ENCODE results near the gene P4HTM.

The P4HTM gene

DNA sequence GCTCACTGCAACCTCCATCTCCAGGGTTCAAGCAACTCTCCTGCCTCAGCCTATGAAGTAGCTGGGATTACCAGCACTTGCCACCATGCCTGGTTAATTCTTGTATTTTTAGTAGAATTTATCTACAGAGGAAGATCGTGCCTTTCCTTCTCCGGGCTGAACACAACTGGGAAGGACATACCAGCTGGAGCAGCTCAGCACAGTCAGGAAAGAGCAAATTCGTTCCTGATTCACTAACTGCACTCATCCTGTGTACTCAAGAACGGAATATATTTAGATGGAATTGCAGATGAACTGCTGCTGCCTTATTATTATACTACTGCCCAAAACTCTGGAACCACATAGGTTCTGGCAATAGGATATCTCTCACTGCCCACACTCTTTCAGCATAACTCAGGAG is 27.1 kb upstream of the P4HTM start:
- Histone ChIP-seq H3K4me3 (ENCODE audit: low read length) (no peak overlapping the region), H3K9ac (ENCODE audit: low read depth, low read length) (no peak overlapping the region), H3K4me2 (ENCODE audit: low read length) (no peak overlapping the region), H3K9me3 (replicated peaks; ENCODE audit: low read length) (no peaks in the 10 kb centered on the region), H3K27me3 (ENCODE audit: control insufficient read depth, insufficient read depth, low read length) (no peaks in the 10 kb centered on the region), H3K4me1 (ENCODE audit: control insufficient read depth, insufficient read depth, low read length) (peaks cover 22% of the 10 kb centered on the region), H3K36me3 (ENCODE audit: insufficient read depth, low read length) (peaks cover 34% of the 10 kb centered on the region)

DNA sequence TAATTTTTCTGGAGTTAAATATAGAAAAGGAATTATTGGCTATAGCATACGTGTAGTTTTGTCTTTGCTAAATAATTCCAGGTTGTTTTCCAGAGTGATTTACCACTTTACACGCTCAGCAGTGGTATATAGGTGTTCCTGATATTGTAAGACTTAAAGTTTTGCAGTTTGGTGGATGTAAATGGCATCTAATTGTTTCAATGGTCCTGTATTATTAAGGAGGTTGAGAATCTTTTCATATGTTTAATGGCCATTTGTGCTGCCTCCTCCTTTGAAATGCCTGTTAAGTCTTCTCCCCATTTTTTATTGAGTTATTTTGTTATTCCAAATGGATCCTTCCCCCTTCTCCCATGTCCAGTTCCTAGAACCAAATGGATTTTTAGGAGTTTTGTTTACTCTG is 26.4 kb upstream of the P4HTM start:
- no peaks in the 10 kb centered on the region for H3K27me3 ChIP-seq (ENCODE audit: control insufficient read depth, insufficient read depth, low read length)
- peaks cover 22% of the 10 kb centered on the region for H3K4me1 ChIP-seq (ENCODE audit: control insufficient read depth, insufficient read depth, low read length)
- no peak overlapping the region for H3K4me3 ChIP-seq (ENCODE audit: low read length)
- H3K4me2 ChIP-seq (ENCODE audit: low read length): no peak overlapping the region
- H3K36me3 ChIP-seq (ENCODE audit: insufficient read depth, low read length): peaks cover 37% of the 10 kb centered on the region
- no peaks in the 10 kb centered on the region for H3K9me3 ChIP-seq (replicated peaks; ENCODE audit: low read length)
- no peak overlapping the region for H3K9ac ChIP-seq (ENCODE audit: low read depth, low read length)

DNA sequence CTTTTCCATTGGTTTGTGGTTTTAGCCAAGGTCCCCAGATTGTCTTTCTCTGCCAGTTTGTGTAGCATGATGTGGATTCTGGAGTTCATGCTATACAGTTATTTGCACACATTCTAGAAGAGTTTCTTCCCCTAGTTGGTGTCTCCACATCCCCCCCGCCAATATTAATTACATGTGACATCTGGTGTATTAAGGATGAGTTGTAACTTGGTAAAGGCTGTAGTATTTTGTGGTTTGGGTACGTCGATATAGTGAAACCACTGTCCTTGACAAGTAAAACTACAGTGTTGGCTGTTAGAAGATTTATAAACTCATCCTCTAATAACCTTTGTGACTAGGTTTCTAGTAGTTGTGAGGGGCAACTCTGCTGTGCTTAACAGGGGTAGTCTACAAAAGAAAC is 23.7 kb upstream of the P4HTM start:
- Histone ChIP-seq H3K36me3 (ENCODE audit: insufficient read depth, low read length) (peaks cover 49% of the 10 kb centered on the region), H3K4me1 (ENCODE audit: control insufficient read depth, insufficient read depth, low read length) (peaks cover 17% of the 10 kb centered on the region), H3K9ac (ENCODE audit: low read depth, low read length) (no peak overlapping the region), H3K4me2 (ENCODE audit: low read length) (no peak overlapping the region), H3K9me3 (replicated peaks; ENCODE audit: low read length) (no peaks in the 10 kb centered on the region), H3K27me3 (ENCODE audit: control insufficient read depth, insufficient read depth, low read length) (no peaks in the 10 kb centered on the region), H3K4me3 (ENCODE audit: low read length) (no peak overlapping the region)

DNA sequence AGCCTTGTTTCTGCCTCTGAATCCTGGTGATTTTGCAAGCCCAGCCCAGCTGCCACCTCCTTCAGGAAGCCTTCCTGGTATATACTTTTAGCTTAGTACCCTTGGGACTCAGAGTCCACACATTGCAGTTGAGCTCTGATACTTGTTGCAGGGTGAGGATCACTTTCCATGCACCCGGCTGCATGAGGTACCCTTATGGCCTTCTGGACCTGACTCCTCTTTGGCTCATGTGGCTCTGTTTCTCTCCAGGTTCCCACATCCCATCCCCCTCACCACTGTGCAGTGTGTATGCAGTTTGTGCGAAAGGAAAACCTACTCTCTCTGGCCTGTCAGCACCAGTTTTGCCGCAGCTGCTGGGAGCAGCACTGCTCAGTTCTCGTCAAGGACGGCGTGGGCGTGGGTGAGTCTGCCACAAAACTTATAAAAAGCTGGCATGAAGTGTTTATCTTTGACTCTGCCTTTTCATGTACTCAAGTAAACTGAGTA is 23.1 kb upstream of the P4HTM start:
- H3K9me3 ChIP-seq (replicated peaks; ENCODE audit: low read length): no peaks in the 10 kb centered on the region
- no peaks in the 10 kb centered on the region for H3K27me3 ChIP-seq (ENCODE audit: control insufficient read depth, insufficient read depth, low read length)
- H3K4me2 ChIP-seq (ENCODE audit: low read length): no peak overlapping the region
- peaks cover 17% of the 10 kb centered on the region for H3K4me1 ChIP-seq (ENCODE audit: control insufficient read depth, insufficient read depth, low read length)
- no peak overlapping the region for H3K9ac ChIP-seq (ENCODE audit: low read depth, low read length)
- H3K4me3 ChIP-seq (ENCODE audit: low read length): no peak overlapping the region
- H3K36me3 ChIP-seq (ENCODE audit: insufficient read depth, low read length): peaks cover 49% of the 10 kb centered on the region

DNA sequence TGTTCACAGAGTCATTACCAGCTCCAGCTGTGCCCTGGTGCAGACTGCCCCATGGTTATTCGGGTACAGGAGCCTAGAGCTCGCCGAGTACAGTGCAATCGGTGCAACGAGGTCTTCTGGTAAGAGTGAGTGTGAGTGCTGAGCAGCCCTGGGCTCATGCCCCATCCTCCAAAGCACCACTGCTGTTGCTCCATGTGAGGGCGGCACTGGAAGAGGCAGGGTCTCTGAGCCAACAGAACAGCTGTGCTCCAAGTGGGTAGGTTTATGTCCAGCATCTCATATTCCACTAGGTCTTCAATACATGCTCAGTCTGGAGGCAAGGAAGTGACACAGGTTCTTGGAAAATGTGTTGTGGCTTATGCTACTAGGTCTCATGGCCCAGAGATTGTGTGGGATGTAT is 19.5 kb upstream of the P4HTM start:
- H3K9me3 ChIP-seq (replicated peaks; ENCODE audit: low read length): no peaks in the 10 kb centered on the region

DNA sequence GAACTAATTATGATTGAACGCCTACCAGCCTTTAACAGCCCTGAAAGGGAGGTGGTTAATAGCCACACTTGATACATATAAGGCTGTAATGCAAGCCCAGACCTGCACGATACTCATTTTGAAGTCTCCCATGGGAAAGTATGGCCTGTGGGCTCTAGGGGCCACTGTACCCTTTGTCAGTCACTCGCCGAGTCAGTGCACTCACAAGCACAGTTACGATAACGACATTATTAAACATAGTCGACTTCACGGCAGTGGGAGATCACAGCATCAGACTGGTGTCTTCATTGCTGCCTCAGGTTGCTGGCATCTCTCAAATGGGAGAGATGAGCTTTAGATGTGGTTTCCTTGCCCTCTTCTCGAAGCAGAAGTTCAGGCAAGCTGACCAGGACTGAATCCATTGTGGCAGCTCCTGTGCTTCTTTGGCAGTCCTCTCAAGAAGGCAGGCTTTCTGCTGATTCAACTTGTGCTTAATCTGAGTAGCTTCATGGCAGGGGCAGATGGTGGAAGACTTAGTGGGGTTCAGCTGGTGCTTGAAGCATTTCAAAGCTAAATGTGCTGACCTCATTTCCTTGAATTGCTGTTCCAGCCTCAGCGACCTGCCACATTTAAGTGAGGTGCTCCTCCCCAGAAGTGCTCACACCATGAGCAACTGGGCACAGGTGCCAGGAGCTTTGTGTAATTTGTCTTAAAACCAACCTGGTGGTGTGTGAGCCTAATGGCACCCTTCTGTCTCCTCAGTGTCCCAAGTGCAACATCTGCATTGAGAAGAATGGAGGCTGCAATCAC is 15.8 kb upstream of the P4HTM start:
- H3K27me3 ChIP-seq (ENCODE audit: control insufficient read depth, insufficient read depth, low read length): no peaks in the 10 kb centered on the region
- peaks cover 69% of the 10 kb centered on the region for H3K36me3 ChIP-seq (ENCODE audit: insufficient read depth, low read length)
- H3K9me3 ChIP-seq (replicated peaks; ENCODE audit: low read length): no peaks in the 10 kb centered on the region
- no peak overlapping the region for H3K4me3 ChIP-seq (ENCODE audit: low read length)
- no peak overlapping the region for H3K4me2 ChIP-seq (ENCODE audit: low read length)
- H3K9ac ChIP-seq (ENCODE audit: low read depth, low read length): no peak overlapping the region
- no peaks in the 10 kb centered on the region for H3K4me1 ChIP-seq (ENCODE audit: control insufficient read depth, insufficient read depth, low read length)

More for the DNA sequence above, 19.5 kb upstream of the P4HTM start:
- Histone ChIP-seq H3K9ac (ENCODE audit: low read depth, low read length) (no peak overlapping the region), H3K27me3 (ENCODE audit: control insufficient read depth, insufficient read depth, low read length) (no peaks in the 10 kb centered on the region), H3K4me2 (ENCODE audit: low read length) (no peak overlapping the region), H3K4me1 (ENCODE audit: control insufficient read depth, insufficient read depth, low read length) (peaks cover 17% of the 10 kb centered on the region), H3K36me3 (ENCODE audit: insufficient read depth, low read length) (peaks cover 70% of the 10 kb centered on the region), H3K4me3 (ENCODE audit: low read length) (no peak overlapping the region)

DNA sequence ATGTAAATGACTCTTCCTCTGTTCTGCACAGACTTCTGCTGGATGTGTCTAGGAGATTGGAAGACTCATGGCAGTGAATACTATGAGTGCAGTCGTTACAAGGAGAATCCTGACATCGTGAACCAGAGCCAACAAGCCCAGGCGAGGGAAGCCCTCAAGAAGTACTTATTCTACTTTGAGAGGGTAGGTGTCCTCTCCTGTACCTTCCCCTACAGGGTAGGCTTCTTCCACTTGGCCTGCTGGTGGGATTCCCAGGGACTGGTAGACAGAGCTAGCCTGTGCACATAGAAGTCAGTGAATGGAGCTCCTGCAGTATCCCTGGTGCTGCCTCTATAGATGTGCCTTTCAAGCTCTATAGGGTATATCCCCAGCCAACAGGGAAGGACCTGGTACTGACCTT is 10.6 kb upstream of the P4HTM start:
- H3K4me1 ChIP-seq (ENCODE audit: control insufficient read depth, insufficient read depth, low read length): no peaks in the 10 kb centered on the region
- H3K27me3 ChIP-seq (ENCODE audit: control insufficient read depth, insufficient read depth, low read length): no peaks in the 10 kb centered on the region
- H3K36me3 ChIP-seq (ENCODE audit: insufficient read depth, low read length): peaks cover 70% of the 10 kb centered on the region
- no peak overlapping the region for H3K9ac ChIP-seq (ENCODE audit: low read depth, low read length)
- H3K4me3 ChIP-seq (ENCODE audit: low read length): no peak overlapping the region
- no peaks in the 10 kb centered on the region for H3K9me3 ChIP-seq (replicated peaks; ENCODE audit: low read length)
- H3K4me2 ChIP-seq (ENCODE audit: low read length): no peak overlapping the region

DNA sequence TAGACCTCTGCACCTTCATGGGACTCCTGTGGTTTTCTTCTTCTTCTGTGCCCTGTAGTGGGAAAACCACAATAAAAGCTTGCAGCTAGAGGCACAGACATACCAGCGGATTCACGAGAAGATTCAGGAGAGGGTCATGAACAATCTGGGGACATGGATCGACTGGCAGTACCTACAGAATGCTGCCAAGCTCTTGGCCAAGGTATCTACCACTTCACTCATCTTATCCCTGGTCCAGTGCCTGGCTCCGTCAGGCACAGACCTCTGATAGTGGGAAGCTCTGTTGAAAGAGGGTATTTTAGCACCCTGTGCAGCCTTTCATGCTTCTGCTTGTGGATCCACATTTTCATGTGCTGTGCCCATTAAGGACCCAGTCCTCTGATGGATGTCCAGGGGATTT is 9.7 kb upstream of the P4HTM start:
- H3K9ac ChIP-seq (ENCODE audit: low read depth, low read length): no peak overlapping the region
- no peak overlapping the region for H3K4me2 ChIP-seq (ENCODE audit: low read length)
- H3K4me3 ChIP-seq (ENCODE audit: low read length): no peak overlapping the region
- H3K27me3 ChIP-seq (ENCODE audit: control insufficient read depth, insufficient read depth, low read length): no peaks in the 10 kb centered on the region
- no peaks in the 10 kb centered on the region for H3K4me1 ChIP-seq (ENCODE audit: control insufficient read depth, insufficient read depth, low read length)
- H3K36me3 ChIP-seq (ENCODE audit: insufficient read depth, low read length): peaks cover 70% of the 10 kb centered on the region
- no peaks in the 10 kb centered on the region for H3K9me3 ChIP-seq (replicated peaks; ENCODE audit: low read length)

DNA sequence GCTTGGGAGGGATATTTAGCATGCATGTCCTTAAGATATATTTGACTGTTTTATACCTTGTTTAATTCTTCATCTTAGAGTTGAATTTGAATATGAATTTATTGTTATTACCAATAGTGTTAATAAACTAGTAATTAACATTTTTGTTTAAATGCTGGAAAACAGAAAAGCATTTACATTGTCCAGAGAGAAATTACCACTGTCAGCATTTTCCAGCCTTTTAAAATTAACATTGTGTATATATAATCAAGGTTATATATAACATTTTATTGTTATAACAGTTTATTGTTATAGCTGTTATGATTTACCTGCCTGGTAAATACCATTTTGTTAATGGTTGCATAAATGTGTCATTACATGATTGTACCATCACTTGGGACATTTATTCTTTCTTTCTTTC is 8.0 kb upstream of the P4HTM start:
- Histone ChIP-seq H3K36me3 (ENCODE audit: insufficient read depth, low read length) (peaks cover 63% of the 10 kb centered on the region), H3K4me1 (ENCODE audit: control insufficient read depth, insufficient read depth, low read length) (no peaks in the 10 kb centered on the region), H3K9me3 (replicated peaks; ENCODE audit: low read length) (no peaks in the 10 kb centered on the region), H3K4me3 (ENCODE audit: low read length) (no peak overlapping the region), H3K9ac (ENCODE audit: low read depth, low read length) (no peak overlapping the region), H3K4me2 (ENCODE audit: low read length) (no peak overlapping the region), H3K27me3 (ENCODE audit: control insufficient read depth, insufficient read depth, low read length) (no peaks in the 10 kb centered on the region)

DNA sequence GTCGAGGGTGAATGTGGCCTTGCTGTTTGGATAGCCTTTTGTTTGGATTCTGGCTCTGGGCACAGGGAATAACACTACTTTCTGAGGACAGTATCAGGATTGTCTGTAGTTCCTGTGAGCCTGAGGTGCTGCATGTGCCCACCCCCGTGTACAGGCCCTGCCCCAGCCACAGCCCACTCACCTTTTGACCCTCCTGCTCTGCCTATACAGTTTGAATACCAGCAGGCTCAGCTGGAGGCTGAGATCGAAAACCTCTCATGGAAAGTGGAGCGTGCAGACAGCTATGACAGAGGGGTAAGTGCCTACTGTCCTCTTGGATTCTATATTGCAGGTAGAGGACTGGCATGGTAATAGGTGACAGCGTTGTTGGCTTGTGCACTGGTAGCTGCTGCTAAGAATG is 7.4 kb upstream of the P4HTM start:
- no peak overlapping the region for H3K4me3 ChIP-seq (ENCODE audit: low read length)
- no peaks in the 10 kb centered on the region for H3K27me3 ChIP-seq (ENCODE audit: control insufficient read depth, insufficient read depth, low read length)
- H3K4me2 ChIP-seq (ENCODE audit: low read length): no peak overlapping the region
- H3K4me1 ChIP-seq (ENCODE audit: control insufficient read depth, insufficient read depth, low read length): no peaks in the 10 kb centered on the region
- H3K9ac ChIP-seq (ENCODE audit: low read depth, low read length): no peak overlapping the region
- peaks cover 61% of the 10 kb centered on the region for H3K36me3 ChIP-seq (ENCODE audit: insufficient read depth, low read length)
- H3K9me3 ChIP-seq (replicated peaks; ENCODE audit: low read length): no peaks in the 10 kb centered on the region

DNA sequence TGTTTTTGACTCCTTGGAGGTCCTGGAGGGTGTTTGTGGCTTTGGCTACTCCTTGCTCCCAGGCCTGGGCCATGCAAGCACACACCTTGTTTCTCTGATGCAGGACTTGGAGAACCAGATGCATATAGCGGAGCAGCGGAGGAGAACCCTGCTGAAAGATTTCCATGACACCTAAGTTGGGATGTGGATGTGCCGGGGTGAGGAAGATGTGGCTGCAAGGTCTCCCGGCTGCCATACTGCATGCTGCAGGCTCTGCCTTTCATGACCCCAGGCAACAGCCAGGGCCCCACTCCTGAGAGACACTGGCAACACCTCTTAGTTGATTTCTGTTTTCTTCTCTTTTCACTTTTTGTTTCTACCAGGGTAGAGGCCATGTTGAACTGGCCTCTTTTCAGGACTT is 6.9 kb upstream of the P4HTM start:
- no peak overlapping the region for H3K9ac ChIP-seq (ENCODE audit: low read depth, low read length)
- no peak overlapping the region for H3K4me2 ChIP-seq (ENCODE audit: low read length)
- H3K9me3 ChIP-seq (replicated peaks; ENCODE audit: low read length): no peaks in the 10 kb centered on the region
- no peaks in the 10 kb centered on the region for H3K4me1 ChIP-seq (ENCODE audit: control insufficient read depth, insufficient read depth, low read length)
- no peaks in the 10 kb centered on the region for H3K27me3 ChIP-seq (ENCODE audit: control insufficient read depth, insufficient read depth, low read length)
- H3K4me3 ChIP-seq (ENCODE audit: low read length): no peak overlapping the region
- peaks cover 56% of the 10 kb centered on the region for H3K36me3 ChIP-seq (ENCODE audit: insufficient read depth, low read length)

DNA sequence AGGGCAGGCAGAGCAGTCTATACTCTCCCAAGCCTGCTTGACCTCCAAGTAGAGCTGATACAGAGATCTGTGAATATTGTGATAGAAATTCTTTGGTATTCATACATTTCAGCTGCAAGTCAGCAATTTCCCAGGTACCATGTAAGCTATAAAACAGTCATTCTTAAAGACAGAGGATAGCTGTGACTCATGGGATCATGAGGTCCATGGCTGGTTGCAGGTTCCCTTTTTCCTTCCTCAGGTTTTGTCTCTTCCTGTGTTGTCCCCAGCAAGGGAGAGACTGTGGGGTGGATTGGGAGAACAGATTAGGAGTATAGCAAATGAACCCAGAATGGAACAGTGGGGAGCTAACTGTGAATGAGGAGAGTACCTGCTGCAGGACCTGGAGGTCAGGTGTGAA is 5.4 kb upstream of the P4HTM start:
- Histone ChIP-seq H3K9ac (ENCODE audit: low read depth, low read length) (no peak overlapping the region), H3K4me3 (ENCODE audit: low read length) (no peak overlapping the region), H3K4me2 (ENCODE audit: low read length) (no peak overlapping the region), H3K9me3 (replicated peaks; ENCODE audit: low read length) (no peaks in the 10 kb centered on the region), H3K36me3 (ENCODE audit: insufficient read depth, low read length) (peaks cover 47% of the 10 kb centered on the region), H3K27me3 (ENCODE audit: control insufficient read depth, insufficient read depth, low read length) (no peaks in the 10 kb centered on the region), H3K4me1 (ENCODE audit: control insufficient read depth, insufficient read depth, low read length) (peaks cover 8% of the 10 kb centered on the region)

Measured in skeletal muscle satellite cell (primary cell).